GM19397 (cell line): ENCODE results near the gene ZNF654.
"Not testable (repeated sequence)": the region's sequence is repeated elsewhere in the genome, so short reads cannot be mapped to it uniquely, and the experiment has no call there.

ENCODE experiments used
- ATAC-seq: cut with Tn5 transposase; IDR thresholded peaks from one replicate; pipeline ENCODE4 v1.9.1; 2021; ENCODE audit warnings: mild to moderate bottlenecking, moderate library complexity; ENCODE audit not compliant: unreplicated experiment

Gene ZNF654

GRCh38 chr3:88058581-88059379, at the start of gene ZNF654, which contains the start of gene CGGBP1:
TSS of gene ZNF654 (plus strand) at chr3:88059255. CDS start at chr3:88059320, 65 bp downstream.
TSS of gene CGGBP1 (minus strand) at chr3:88059005. CDS start at chr3:88055976, 3,029 bp downstream.
- ATAC-seq = peak; percentile 95

DNA sequence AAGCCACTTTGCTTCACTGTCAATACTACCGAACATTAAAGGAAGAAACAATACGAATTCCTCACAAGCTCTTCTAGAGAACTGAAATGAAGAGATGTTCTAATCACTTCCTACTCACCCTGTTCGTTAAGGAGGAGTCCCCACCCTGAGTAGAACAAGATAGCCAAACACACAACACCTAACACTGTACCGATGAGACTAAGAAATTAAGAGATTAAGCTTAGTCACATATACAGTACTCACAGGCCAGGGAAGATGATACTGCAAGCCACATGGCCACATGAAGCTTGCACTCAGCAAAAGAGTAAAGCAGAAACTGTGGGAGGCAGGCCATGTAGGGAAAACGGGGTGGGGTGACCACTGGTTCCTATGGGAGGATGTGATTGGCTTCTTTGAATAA, 48.2 kb upstream of the ZNF654 start:
- no peak for ATAC-seq

- ATAC-seq = no peak
These were observed 45.5 kb upstream of the ZNF654 start for GRCh38 chr3:88013592-88013991.

DNA sequence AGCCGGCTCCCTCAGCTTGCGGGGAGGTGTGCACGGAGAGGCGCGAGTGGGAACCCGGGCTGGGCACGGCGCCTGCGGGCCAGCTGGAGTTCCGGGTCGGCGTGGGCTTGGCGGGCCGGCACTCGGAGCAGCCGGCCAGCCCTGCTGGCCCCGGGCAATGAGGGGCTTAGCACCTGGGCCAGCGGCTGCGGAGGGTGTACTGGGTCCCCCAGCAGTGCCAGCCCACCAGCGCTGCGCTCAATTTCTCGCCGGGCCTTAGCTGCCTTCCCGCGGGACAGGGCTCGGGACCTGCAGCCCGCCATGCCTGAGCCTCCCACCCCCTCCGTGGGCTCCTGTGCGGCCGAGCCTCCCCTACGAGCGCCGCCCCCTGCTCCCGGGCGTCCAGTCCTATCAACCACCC, 43.4 kb upstream of the ZNF654 start:
- ATAC-seq = not testable (repeated sequence)

DNA sequence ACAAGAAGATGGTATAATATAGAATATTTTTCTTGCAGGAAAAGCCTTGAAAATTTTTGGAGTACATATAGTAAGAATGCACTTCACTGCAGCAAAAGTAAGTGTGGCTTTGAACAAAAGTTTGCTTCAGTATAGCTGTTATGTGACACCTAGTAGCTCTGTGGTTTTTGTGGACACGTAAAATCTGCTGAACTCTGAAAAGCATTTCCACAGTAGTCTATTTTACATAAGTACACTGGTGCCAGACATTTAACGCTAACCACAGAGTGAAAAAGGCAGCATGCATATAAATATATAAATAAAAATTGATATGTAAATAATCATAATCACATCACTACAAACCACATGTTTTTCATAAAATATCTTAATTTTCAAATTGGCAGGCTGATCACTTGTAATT, 40.0 kb upstream of the ZNF654 start:
- peak; percentile 90 for ATAC-seq

DNA sequence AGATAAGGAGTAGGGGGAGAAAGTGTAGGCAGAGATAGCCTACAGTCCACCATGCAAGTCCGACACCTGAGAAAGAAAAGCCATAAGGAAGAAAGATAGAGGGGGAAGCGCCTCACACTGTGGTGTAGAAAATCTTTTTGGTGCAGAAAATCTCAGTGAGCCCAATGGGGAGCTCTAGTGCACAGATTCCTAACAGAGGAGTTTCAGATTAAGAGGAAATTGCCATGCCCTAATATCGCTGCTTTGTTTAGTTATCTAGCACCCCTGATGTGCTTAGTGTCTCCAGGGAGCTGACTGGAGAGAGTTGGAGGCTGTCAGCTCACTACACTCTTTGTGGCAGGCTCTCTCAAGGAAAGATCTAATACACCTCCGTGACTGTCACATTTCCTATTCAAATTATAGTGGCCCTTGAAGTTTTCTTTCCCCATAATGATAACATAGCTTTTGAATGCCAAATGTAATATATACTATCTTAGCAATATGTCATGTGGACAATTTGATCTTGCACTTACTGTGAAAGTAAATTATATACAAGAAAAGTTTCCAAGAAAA, 34.0 kb upstream of the ZNF654 start:
- no peak for ATAC-seq

DNA sequence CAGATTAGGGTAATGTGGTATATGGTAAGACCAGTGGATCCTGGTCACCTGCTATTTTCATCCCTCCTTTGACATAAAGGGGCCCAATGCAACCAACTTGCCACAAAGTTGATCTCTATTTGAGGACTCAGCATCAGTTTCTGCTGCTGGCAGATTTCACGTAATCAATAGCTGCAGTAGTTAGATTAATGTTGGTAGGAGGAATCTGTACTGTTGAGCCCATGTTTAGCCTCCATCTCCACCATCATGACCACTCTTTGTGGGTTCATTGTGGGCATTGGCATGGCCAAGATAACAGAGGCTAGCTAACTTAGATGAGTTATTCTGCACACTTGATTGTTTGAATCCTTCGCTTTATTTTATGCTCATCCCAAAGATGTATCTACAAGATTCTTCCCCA, 30.2 kb upstream of the ZNF654 start:
- no peak for ATAC-seq

DNA sequence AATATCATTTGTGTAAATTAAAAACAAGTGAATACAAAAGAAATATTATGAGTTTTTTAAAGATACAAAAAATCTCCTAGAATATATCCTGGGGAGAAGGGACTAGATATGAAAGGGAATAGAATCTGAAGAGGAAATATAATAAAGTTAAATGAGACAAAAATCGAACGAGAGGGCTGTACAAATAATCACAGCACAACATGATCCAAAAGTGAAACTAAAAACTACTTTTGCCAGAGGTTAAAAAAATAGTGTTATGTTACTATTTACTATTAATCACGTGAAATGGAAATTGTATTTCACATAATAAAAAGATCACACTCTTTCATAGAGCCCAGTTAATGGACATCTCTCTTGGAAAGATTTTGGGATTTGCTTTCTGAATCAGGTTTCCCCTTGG, 28.8 kb upstream of the ZNF654 start:
- no peak for ATAC-seq

GRCh38 chr3:88031642-88032077, 27.4 kb upstream of the ZNF654 start:
- peak; percentile 87 for ATAC-seq

DNA sequence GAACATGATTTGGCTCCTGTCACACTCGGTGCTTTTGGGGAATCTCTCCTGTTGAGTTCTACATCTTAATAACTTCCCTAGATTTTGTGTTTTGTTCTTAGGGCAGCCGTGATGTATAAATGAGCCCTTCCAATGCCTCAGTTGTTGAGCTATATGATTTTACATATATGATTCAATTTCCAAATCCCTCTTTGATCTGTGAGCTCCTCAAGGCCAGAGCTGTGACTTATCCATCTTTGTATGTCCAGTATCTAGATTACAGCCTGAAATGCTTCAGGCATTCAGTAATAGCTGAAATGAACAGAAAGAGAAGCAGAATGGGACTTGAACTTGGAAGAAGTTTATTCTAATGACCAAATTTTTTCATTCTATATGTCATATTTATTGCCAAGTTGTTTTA, 26.8 kb upstream of the ZNF654 start:
- peak; percentile 20 for ATAC-seq

DNA sequence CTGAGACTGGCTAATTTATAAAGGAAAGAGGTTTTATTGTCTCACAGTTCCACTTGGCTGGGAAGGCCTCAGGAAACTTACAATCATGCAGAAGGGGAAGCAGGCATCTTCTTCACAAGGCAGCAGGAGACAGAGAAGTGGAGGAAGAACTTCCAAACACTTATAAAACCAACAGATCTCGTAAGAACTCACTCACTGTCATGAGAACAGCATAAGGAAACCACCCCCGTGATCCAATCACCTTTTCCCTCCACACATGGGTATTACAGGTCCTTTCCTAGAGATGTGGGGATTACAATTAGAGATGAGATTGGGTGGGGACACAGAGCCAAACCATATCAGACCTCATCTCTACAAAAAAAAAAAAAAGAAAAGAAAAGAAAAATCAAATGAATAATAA, 26.0 kb upstream of the ZNF654 start:
- no peak for ATAC-seq

- no peak for ATAC-seq
These were observed 25.2 kb upstream of the ZNF654 start for GRCh38 chr3:88033808-88034207.

GRCh38 chr3:88034491-88035275, 24.4 kb upstream of the ZNF654 start:
- ATAC-seq = no peak

DNA sequence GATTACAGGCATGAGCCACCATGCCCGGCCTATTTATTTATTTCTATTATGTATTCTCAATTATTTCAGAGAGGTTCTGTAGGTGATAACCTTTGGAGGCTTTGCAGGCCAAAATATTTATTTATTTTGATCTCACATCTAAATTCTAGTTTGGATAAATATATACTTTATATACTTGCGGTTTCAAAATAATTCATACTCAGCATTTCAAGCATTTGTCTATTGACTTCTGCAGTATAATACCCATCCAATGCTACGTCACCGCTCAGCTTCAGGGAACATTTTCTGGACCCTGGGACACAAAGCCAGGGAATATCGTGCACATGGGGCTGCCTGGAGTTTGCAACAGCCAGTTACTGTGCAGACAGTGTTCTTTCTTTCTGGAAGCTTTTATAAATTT, 22.8 kb upstream of the ZNF654 start:
- ATAC-seq = no peak

DNA sequence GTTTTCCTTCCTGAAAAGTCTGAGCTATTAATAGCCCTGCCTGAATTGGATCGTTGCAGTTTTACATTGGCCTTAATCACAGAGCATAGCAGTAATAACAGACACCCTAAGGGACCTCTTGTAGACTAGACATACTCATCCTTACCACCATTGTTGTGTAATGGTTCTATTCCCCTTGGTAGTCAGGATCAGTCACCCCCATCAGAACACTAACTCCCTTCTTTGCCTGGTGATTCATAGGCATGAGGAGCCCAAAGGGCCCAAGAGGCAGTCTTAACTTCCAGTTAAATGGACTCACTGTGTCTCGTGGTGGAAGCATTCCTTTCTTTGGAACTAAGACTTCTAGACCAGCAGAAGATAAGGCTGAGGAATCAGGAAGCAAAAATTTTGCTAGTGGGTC, 20.5 kb upstream of the ZNF654 start:
- no peak for ATAC-seq

GRCh38 chr3:88040529-88040928, 18.5 kb upstream of the ZNF654 start:
- ATAC-seq = no peak

DNA sequence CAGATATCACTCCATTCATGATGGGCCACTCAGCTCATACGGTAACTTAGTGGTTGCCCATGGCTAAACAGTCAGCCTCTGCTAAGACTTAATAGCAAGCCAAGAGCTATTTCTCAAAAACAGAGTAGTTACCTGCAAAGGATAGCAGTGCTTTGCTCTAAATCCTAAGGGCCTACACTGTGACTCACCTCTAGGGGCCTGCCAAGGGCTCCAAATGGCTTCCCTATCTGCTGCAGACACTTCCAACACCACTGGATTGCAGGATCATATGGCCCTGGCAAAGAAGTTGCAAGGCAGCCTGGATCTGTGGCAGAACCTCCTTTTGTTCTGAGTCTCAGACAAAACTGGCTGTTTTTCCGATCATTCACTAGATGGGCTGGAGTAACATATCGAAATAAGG, 18.1 kb upstream of the ZNF654 start:
- ATAC-seq = no peak

DNA sequence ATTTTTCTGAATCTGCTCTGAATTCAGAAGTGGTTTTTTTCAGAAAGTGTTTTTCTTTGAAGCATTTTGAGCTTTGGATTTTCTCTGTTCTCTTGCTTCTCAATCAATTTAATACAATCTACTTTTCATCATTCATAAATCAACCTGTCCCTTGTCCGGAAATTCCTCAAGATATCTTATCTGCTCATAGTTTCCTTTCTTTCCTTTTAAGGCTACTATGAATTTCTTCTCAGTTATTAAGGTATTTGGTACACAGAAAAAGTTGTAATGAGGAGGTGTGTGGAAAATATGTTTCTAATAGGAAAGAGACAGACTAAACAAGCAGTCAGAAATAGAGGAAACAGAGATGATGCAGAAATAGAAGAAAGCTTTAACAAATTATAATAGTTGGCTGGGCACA, 14.6 kb upstream of the ZNF654 start:
- no peak for ATAC-seq

DNA sequence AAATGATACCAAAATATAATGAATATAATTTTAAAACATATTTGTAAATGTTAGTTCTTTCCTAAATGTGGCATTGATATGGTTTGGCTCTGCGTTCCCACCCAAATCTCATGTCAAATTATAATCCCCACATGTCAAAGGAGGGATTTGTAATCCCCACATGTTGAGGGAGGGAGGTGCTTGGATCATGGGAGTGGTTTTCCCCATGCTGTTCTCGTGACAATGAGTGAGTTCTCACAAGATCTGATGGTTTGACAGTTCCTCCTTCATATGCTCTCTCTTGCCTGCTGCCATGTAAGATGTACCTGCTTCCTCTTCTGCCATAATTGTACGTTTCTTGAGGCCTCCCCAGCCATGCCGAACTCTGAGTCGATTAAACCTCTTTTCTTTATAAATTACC, 12.3 kb upstream of the ZNF654 start:
- ATAC-seq = no peak

DNA sequence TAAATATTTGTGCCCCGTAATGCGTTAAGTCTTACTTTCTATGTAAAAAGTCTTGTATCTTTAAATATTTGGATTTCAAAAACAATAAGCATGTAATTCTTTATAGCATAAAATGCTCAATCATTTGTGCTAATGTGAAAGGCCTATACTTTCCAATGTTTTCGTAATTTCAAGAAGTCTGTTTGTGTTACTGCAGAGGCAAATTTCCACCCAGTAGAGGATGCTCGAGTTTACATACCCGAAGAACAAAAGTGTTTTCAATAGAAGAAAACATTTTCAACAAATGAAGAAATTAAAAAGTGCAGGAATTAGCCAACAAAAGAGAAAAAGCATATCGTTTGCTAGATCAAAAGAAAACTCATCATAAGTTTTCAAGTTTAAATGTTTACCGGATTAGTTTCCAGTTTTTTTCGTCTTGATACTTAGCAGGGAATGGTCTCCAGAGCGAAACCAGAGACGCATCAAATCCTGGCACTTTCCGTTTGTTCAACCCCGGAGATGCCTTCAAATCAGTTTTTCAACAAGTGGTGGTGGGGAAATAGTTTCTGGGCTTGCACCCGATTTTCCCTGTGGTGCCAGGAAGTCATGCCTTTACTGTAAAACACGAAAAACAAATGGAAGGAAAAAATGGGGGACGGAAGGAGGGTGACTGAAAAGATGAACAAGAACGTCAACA, 1.3 kb upstream of the ZNF654 start:
- ATAC-seq = no peak

GRCh38 chr3:88058306-88058580, 812 bp upstream of the ZNF654 start:
- ATAC-seq = no peak
